GM23248 (cell line): ENCODE measurements around the gene SERAC1.

Experiments
- EZH2 ChIP-seq: fragments of 200-600 bp; sonication (generic); IDR thresholded peaks from 2 replicates; pipeline ENCODE4 v1.6.1; 2018; ENCODE audit warnings: antibody characterized with exemption, mild to moderate bottlenecking; ENCODE audit not compliant: insufficient read depth, poor library complexity, severe bottlenecking
- EZH2phosphoT487 ChIP-seq: fragments of 200-600 bp; sonication (generic); IDR thresholded peaks from 2 replicates; pipeline ENCODE4 v1.6.1; 2018; ENCODE audit warnings: antibody characterized with exemption, moderate library complexity, mild to moderate bottlenecking, low read depth; ENCODE audit not compliant: insufficient read depth

DNA sequence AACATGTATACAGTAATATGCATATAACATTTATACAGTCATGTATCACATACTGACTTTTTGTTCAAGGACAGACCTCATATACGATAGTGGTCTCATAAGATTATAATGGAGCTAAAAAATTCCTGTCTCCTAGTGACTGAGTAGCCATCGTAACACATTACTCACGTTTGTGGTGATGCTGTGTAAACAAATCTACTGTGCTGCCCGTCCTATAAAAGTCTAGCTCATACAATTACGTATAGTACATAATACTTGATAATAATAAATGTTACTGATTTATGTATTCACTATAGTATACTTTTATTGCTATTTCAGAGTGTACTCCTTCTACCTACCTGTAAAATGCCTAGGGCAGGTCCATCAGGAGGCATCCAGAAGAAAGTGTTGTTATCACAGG, 17.4 kb downstream of the SERAC1 start:
- TF ChIP-seq EZH2 (no peak), EZH2phosphoT487 (no peak)
